NOMO-1 (cell line): ENCODE measurements around the gene TRIM46.

Source experiments
- DNase-seq, 2 experiments: peaks; one replicate each; lab custom pipeline; 2025; ENCODE audit not compliant: unreplicated experiment in 2 of 2; lab: John Stamatoyannopoulos, UW

The TRIM46 gene

GRCh38 chr1:155173478-155174323, at the start of gene TRIM46:
TSS of gene TRIM46 (plus strand) at chr1:155173849. CDS start at chr1:155173967, 118 bp downstream.
- no peak for DNase-seq

GRCh38 chr1:155124503-155125463, 48.9 kb upstream of the TRIM46 start:
- DNase-seq = no peak

DNA sequence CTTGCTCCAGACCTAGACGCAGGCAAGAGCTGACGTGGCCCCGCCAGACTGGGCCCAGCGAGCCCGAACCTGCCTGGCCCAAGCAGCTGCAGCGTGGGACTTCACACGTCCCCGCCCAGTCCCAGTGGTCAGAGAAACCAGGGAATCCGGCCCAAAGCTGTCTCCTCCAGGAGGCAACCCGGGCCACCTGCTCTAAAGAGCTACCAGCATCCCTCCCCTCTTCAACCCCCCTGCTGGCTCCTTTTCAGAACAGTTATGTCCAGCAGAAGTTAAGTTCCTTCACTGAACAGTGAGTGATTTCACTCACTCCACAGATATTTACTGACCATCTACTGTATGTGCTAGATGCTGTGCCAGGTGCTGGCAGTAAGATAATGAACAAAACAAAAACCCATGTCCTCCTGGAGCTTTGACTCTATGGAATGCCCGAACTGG, 48.1 kb upstream of the TRIM46 start:
- no peak for DNase-seq

- DNase-seq = no peak
These were observed 47.6 kb upstream of the TRIM46 start for GRCh38 chr1:155125946-155126555.

DNA sequence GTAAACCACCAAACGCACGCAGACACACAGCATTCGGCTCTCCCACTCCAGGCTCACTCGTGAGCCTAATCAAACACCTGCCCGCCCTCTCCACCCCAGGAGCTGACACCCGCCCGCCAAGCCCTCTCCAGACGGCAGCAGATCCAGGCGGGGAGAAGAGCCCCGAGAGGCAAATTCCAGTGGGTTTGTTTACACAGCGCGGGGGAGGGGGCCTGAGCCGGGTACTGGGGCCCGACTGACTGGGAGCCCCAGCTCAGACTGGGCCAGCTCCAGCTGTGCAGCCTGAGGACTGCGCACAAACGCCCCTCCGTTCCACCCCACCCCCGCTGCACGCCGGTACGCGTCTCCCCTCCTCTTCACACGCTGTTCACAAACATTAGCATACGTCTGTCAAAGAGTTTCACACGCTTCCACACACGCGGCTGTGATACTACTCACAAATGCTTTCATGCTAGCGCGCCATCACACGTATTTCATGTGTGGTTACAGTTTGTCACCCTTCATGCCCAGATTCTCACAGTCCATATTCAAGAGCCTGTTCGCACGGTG, 47.0 kb upstream of the TRIM46 start:
- DNase-seq = no peak

GRCh38 chr1:155127105-155127966, 46.3 kb upstream of the TRIM46 start, which contains the start of gene EFNA1:
TSS of gene EFNA1 (plus strand) at chr1:155127876. CDS start at chr1:155127978, 102 bp downstream.
- peak in 1 of 2 experiments; percentile 19 for DNase-seq

GRCh38 chr1:155127967-155128754, 45.5 kb upstream of the TRIM46 start:
- no peak for DNase-seq

DNA sequence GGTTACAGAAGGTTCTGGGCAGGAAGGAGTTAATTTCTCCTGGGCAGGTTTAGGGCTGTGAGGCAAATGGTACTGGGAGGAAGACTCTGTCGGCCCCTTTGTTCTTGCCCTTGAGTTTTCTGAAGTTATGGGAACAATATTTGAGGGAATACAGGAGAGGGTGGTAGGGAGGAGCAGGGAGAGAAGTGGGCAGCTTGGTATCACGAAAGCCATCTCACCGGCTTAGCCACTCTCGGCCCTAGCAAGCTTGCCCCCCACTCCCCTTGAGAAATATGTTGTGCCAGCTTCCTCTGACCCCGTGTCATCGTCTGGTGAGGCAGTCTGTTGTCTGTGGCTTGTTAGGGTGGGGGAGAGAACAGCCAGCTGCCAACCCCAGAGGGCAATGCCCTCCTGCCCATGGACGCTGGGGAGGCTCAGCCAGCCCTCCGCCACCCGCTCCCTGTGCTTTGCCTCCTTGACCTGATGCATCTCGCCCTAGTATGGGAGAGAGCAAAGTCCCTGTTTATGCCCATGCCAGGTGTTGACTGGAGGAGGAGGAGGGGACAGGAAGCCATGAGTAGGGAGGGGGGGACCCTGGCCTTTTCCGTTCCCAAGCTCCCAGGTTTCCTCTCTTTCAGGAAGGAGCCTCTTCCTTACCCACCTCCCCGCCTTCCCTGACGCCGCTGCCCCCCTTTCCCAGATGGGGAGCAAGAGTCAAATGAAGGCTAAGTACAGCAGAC, 44.7 kb upstream of the TRIM46 start:
- no peak for DNase-seq

- DNase-seq = no peak
These were observed 43.2 kb upstream of the TRIM46 start for GRCh38 chr1:155130272-155131006.

- DNase-seq = no peak
These were observed 42.4 kb upstream of the TRIM46 start for GRCh38 chr1:155131285-155131684.

GRCh38 chr1:155131856-155132255, 41.8 kb upstream of the TRIM46 start:
- DNase-seq = no peak

- DNase-seq = no peak
These were observed 39.8 kb upstream of the TRIM46 start for GRCh38 chr1:155133799-155134281.

GRCh38 chr1:155134322-155134721, 39.3 kb upstream of the TRIM46 start:
- DNase-seq = no peak

DNA sequence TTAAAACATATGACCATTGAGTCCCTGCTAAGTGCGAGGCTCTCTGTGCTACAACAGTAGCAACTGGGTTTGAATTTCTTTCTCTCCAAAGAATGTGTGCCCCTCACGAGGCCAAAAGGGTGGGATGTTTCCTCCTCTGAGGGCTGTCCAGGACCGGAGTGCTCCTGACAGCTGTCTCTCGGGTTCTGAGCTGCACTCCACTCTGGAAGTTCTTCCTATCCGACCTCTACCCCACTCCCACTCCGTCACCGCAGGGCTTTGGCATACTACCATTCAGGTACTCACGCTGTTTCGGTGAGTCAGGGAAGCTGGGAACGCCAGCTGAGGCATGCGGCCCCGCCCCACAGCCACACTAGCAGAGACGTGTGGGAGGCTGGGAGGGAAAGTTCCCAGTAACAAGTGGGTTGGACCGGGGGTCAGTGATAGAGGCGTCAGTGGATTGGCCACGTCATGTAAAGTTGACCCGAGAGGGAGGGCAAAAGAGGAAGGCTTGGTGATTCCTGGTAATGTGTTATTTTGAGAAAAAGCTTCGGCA, 38.7 kb upstream of the TRIM46 start:
- DNase-seq = peak; percentile 44 to 65

DNA sequence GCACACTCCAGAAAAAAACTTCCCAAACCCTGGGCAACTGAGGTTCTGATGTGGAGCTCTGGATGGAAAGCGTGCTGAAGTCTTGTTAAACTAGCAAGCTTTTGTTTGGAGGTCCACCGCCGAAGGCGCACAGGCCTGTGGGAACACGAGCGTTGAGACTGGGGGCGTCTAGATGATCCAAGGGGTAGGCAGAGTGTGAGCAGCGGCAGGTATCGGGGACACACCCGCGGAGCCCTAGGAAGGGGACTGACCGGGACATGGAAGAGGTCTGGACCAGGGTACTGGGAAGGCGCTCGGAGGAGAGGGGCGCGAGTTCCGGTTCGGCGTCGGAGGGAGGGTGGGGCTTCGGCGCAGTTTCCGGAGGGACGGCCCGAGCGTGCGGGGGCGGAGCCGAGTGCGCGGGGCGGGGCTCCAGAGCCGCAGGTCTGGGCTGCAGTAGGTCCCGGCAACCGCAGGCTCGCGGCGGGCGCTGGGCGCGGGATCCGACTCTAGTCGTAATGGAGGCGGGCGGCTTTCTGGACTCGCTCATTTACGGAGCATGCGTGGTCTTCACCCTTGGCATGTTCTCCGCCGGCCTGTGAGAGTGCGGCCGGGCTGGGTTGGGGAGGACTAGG, 38.1 kb upstream of the TRIM46 start, which contains the start of gene SLC50A1:
Gene SLC50A1 (plus strand): TSS at position 438 of the 614 bp plus-strand sequence. CDS start 60 bp downstream, at position 498.
- peak; percentile 85 to 91 for DNase-seq

DNA sequence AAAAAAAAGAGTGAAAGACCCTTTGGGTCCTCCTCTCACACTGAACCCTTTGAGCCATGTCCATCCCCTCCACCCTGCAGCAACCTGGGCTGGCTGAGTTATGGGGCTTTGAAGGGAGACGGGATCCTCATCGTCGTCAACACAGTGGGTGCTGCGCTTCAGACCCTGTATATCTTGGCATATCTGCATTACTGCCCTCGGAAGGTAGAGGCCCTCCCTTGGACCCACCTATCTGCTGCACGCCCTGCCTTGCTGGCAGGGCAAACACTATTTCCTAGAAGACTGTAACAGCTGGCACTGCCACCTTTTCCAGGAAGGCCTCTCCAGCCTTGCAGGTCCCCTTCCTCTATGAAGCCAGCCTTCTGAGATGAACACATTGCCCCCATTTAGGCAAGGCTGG, 36.9 kb upstream of the TRIM46 start:
- DNase-seq = no peak
